ENCODE data around the gene RBM20. TPM values are rescaled to one million over a fixed set of nuclear protein-coding genes. Genes with fewer than 3 reads are reported as not detected.

The RBM20 gene
- total and polyA plus RNA-seq, 2 of the 13 experiments (the other 11 are each of a cell fraction or from before 2014, with no cell fraction given), result 0.02 to 0.22 TPM

GRCh38 chr10:110840225-110840922, 196.2 kb downstream of the RBM20 start (continued):
- TF ChIP-seq GFI1 (CRISPR knock-in tag; IDR thresholded peaks at IDR 0.05; ENCODE audit: borderline replicate concordance) (peak; percentile 97), ZFP90 (CRISPR knock-in tag; IDR thresholded peaks at IDR 0.05; ENCODE audit: borderline replicate concordance) (0 out of 2 replicates have a peak, but pooled peaks have one; percentile 48), BCLAF1 (IDR thresholded peaks at IDR 0.05) (no peak), PHF21A (CRISPR knock-in tag; IDR thresholded peaks at IDR 0.05) (peak; percentile 73), TMF1 (CRISPR knock-in tag; IDR thresholded peaks at IDR 0.05; ENCODE audit: low read depth) (0 out of 2 replicates have a peak, but pooled peaks have one; percentile 39), ZNF296 (CRISPR knock-in tag; conservative IDR thresholded peaks at IDR 0.05) (no peak), SOX5 (CRISPR knock-in tag; IDR thresholded peaks at IDR 0.05; ENCODE audit: borderline replicate concordance) (peak; percentile 77; the same call in 1 of the 2 replicates), ZNF614 (CRISPR knock-in tag; IDR thresholded peaks at IDR 0.05; ENCODE audit: borderline replicate concordance) (peak; percentile 47; the same call in 1 of the 2 replicates), MTA1 (CRISPR knock-in tag; IDR thresholded peaks at IDR 0.05; ENCODE audit: borderline replicate concordance) (peak; percentile 85), NCOR1 (IDR thresholded peaks at IDR 0.05; ENCODE audit: borderline replicate concordance, low read length) (peak; percentile 64; the same call in 1 of the 2 replicates), MED1 (CRISPR knock-in tag; IDR thresholded peaks at IDR 0.05) (peak; percentile 71), MYC (CRISPR knock-in tag; IDR thresholded peaks at IDR 0.05; ENCODE audit: borderline replicate concordance) (peak; percentile 52; the same call in 1 of the 2 replicates), ZNF784 (CRISPR knock-in tag; IDR thresholded peaks at IDR 0.05; ENCODE audit: borderline replicate concordance) (no peak), YY1 (IDR thresholded peaks at IDR 0.05; ENCODE audit: insufficient read depth, insufficient replicate concordance, low read depth, low read length) (peak; percentile 43), IRF2 (CRISPR knock-in tag; IDR thresholded peaks at IDR 0.05) (peak; percentile 61), IRX3 (CRISPR knock-in tag; IDR thresholded peaks at IDR 0.05; ENCODE audit: borderline replicate concordance, low read depth) (0 out of 2 replicates have a peak, but pooled peaks have one; percentile 47), ZNF766 (CRISPR knock-in tag; IDR thresholded peaks at IDR 0.05; ENCODE audit: borderline replicate concordance) (0 out of 2 replicates have a peak, but pooled peaks have one; percentile 39), NFIC (IDR thresholded peaks at IDR 0.05; ENCODE audit: low read length) (peak; percentile 64), HNRNPLL (IDR thresholded peaks at IDR 0.05; ENCODE audit: low read depth, low read length, poor library complexity, severe bottlenecking) (no peak), DPF2 (CRISPR knock-in tag; IDR thresholded peaks at IDR 0.05; ENCODE audit: borderline replicate concordance, low read depth) (peak; percentile 77; the same call in 1 of the 2 replicates), HOXA3 (CRISPR knock-in tag; IDR thresholded peaks at IDR 0.05) (peak; percentile 71), ZGPAT (CRISPR knock-in tag; IDR thresholded peaks at IDR 0.05) (peak; percentile 41; the same call in 1 of the 2 replicates), ZFY (CRISPR knock-in tag; IDR thresholded peaks at IDR 0.05) (peak; percentile 58)
